ENCODE data around the gene SLC66A3.
A peak's percentile ranks its signal among the peaks of the same experiment; 100 is the strongest.

Gene SLC66A3

DNA sequence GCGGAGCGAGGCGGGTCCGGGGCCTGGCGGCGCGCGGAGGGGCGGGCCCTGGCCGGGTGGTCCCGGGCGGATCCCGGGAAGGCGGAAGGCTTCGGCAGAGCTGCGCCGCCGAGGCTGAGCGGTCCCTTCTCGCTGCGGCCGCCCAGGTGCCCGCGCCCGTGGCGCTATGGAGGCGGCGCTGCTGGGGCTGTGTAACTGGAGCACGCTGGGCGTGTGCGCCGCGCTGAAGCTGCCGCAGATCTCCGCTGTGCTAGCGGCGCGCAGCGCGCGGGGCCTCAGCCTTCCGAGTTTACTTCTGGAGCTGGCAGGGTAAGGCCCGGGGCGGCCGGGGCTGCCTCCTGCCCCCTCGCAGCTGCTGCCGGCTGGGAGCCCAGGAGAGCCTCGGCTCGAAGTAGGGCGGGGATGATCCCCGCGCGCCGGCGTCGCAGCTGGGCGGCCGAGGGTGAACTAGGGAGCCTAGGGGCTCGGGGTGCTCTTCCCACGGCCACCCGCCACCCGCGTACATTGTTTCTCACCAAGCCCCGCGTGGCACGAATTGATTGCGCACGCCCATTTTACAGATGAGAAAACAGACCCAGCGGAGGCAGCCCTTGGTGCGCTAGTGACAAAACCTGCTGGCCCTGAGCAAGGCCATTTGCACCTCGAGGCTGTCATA is at the start of gene SLC66A3:
SLC66A3 (plus strand) TSS at position 87 of the 655 bp plus-strand sequence; CDS start at position 167, 80 bp downstream.
- DNase-seq: peak; percentile 90

DNA sequence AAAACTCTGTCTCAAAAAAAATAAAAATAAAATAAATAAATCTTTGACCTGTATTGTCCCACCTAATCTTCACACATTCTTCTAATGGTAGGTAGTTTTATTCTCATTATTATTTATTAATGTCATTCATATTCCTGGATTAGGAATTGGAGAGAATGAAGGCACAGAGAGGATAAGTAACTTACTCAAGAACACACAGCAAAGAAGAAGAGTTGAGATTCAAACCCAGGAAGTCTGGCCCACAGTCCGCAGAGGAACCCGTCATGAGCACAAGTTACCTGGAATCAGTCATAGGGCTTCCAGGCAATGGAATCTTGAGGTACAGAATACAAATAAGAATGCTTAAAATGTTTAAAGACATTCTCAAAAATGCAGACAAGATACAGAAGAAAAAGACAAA is 46.3 kb upstream of the SLC66A3 start:
- no peak for DNase-seq

- DNase-seq: no peak
Measured at GRCh38 chr2:11112870-11113428, 42.3 kb upstream of the SLC66A3 start.

GRCh38 chr2:11117776-11118175 is 37.5 kb upstream of the SLC66A3 start:
- DNase-seq: no peak

- DNase-seq: no peak
Measured at GRCh38 chr2:11118761-11119160, 36.5 kb upstream of the SLC66A3 start.

DNA sequence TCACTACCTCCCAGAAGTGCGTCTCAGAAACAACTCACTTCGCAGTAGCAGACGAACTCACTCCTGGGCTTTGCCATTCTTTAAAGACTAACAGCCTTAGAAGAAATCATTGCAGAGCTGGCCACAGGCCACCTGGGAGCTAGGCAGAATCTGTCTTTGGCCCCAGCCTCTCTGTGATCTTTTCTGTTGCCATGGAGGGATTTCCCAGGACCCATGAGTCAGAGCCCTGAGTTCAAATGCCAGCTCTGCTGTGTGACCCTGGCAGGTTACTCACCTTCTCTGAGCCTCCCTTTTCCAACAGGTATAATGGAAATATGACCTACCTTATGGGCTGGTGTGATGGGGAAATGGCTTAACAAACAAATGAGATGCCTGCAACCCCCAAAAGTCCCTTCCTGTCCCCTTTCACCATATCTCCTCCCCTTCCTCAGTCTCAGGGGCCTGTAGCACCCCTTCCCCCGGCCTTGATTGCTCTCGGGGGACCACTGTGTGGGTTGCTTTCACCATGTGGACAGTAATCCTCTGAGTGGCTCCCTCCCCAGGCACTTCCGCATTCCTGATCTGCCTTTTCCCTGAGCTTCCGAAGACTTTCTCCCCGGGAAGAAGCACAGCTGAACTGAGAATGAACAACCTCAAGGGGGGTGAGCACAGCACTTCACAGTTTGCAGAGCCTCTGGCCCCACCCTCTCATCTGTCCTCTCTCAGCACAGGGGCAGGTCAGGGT is 34.0 kb upstream of the SLC66A3 start:
- no peak for DNase-seq

GRCh38 chr2:11121823-11122155 is 33.5 kb upstream of the SLC66A3 start:
- DNase-seq: no peak

DNA sequence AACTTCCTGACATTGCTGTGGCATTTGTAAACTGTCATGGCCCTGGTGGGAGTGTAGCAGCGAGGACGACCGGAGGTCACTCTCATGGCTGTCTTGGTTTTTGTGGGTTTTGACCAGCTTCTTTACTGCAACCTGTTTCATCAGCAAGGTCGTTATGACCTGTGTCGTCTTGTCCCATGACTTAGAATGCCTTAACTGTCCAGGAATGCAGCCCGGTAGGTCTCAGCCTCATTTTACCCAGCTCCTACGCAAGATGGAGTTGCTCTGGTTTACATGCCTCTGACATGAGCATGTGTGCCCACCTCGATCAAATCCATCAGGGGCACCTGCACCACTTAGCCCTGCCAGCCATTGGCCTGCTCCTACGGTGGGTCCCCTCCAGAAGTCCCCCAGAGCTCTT is 32.9 kb upstream of the SLC66A3 start:
- no peak for DNase-seq

DNA sequence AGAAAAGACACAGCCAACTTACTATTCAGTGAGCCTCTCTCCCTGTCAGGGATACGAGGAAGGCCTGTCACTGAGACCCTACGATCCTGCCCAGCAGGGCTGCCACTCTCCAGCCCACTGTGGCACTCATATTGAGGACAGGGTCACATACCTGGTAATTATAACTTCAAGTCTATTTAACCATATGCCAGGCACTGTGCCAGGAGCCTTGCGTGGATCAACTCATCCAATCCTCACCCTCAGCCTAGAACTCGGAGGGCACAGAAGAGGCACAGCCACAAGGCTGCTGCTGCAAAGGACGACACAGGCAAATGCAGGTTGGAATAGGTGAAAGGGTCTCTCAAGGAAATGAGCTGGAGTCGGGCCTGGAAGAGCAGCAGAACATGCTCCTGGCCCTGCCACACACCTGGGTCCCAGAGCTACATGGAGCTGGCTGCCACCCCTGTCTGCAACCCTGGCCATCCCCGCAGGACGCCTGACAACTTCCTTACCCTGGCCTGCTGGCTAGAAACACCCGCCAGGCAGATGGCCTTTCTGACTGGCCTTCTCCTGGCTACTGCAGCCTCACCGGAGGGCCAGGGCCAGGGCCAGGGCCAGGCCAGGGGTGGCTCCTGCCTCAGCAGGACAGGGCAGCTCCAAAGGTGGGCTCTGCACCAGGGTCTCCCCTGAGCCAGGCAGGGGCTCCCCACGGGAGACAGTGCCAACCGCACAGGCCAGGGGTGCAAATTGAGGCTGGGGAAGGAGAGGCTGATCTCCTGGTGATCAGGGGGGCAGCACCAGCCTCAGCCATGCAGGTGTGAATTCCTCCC is 32.1 kb upstream of the SLC66A3 start:
- no peak for DNase-seq

GRCh38 chr2:11123856-11124759 is 31.2 kb upstream of the SLC66A3 start:
- DNase-seq: peak; percentile 69

DNA sequence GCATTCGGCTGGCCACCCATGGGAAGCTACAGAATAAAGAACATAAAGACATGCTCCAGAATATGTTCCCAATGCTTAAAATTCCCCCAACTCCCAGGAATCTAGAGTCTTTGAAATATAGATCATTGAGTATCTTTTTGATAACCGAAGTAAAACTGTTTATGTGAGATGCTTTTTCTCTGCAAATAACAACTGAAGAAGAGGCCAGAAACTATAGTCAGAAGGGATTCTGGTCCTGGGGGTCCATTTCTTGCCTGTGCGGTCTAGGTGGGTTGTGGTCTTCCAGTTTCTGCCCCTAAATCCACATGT is 30.6 kb upstream of the SLC66A3 start:
- DNase-seq: no peak

- DNase-seq: no peak
Measured at GRCh38 chr2:11127761-11128160, 27.5 kb upstream of the SLC66A3 start.

DNA sequence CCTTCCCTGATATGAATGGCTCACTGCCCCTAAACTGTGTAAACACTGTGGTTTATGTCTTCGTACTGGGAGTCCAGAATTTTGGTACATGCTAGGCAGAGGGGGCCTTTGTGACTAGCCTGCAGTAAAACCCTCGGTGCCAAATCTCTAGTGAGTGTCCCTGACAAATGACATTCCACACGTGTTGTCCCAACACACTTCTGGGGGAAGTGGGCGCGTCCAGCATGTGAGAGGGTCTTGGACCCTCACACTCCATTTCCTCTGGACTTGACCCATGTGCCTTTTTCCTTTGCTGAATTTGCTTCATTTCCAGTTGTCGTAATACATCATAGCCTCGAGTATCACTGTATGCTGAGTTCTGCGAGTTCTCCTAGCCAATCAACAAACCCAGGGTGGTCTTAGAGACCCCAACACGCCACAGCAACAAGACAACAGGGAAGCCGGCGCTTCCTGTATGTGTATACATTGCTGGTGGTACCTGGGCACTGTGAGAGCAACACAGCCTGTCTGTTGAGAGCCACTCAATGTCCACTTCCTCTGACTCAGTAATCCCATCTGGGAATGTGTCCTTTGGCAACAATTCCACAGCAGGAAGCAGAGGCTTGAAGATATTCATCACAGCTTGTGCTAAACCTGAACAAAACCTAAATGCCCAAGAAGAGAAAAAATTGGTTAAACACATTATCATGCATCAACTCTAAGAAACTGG is 26.9 kb upstream of the SLC66A3 start:
- DNase-seq: no peak

DNA sequence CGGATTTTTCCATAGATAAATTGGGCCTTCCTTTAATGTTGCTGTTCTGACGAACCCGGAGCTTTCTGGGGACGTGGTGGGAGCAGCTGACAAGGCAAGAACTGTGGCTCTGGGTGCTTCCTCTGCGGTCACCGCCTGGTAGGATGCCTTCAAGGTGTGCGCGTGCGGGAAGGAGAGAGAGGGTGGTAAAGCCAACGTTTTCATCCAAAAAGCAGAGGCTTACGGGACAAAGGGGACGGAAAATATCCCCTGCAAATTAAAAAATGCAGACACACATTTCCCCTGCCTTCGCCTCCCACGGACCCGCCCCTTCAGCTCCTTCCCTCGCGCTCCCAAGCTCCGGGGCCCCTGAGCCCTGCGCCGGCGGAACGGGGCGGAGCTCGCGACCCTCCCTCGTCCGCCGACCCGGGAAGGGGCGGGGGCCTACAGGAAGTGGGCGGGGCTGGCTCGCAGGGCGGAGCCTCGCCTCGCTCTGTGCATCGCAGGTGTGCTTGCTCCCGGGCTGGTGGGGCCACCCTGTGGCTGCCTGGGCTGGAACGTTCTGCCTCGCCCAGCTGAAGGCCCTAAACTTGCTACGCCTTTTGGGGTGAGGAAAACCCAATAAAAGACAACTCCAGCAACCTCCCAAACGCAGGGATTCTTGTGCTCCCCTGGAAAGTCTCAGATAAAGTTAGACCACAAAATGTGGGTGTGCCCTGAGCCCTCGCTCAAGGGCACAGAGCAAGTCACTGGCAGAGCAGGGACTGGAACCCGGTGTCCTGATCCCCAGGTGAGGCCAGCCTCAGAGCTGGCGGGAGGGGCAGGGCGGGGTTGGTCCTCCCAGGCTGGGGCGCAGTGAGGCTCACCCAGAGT is 25.4 kb upstream of the SLC66A3 start:
- peak; percentile 57 for DNase-seq

- DNase-seq: no peak
Measured at GRCh38 chr2:11131166-11131920, 23.9 kb upstream of the SLC66A3 start.

GRCh38 chr2:11132036-11132671 is 23.1 kb upstream of the SLC66A3 start:
- DNase-seq: no peak

GRCh38 chr2:11133238-11133935 is 21.9 kb upstream of the SLC66A3 start:
- DNase-seq: no peak

DNA sequence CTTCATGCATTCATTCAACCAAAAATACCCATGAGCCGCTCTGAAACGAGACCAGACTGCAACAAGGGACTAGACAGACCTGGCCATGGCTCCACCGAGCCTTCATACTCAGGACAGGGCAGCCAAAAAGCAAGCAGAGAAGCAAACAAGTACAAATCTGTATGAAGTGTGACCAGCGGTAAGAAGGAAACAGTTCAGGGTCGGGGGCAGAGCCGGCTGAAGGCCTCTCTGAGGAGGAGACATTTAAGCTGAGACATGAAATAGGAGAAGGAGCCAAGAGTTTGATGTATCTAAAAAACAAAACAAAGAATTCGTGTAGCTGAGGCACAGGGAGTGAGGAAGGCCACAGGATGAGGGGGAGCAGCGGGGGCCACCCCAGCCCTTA is 21.3 kb upstream of the SLC66A3 start:
- DNase-seq: no peak

DNA sequence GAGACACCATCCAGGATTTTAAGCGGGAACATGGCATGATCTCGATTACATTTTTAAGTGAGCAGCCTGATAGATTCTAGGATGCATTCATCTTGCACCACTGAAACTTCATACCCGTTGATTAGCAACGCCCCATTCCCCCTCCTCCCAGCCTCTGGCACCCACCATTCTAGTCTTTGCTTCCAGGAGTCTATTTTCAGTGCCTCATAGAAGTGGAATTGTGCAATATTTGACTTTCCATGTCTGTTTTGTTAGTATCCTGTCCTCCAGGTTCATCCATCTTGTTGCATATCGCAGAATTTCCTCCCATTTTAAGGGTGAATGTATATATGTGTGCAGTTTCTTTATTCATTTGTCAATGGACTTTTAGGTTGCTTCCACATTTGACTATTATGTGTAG is 20.9 kb upstream of the SLC66A3 start:
- no peak for DNase-seq
